Putamen (tissue), 1 donor: ENCODE results near the gene IL1A.

Source experiments
- DNase-seq: peaks from one replicate; pipeline ENCODE4 v3.0.0-alpha.2; 2016; ENCODE audit warnings: low spot score

The IL1A gene

GRCh38 chr2:112792419-112792818 is 8.1 kb upstream of the IL1A start:
- no peak for DNase-seq

DNA sequence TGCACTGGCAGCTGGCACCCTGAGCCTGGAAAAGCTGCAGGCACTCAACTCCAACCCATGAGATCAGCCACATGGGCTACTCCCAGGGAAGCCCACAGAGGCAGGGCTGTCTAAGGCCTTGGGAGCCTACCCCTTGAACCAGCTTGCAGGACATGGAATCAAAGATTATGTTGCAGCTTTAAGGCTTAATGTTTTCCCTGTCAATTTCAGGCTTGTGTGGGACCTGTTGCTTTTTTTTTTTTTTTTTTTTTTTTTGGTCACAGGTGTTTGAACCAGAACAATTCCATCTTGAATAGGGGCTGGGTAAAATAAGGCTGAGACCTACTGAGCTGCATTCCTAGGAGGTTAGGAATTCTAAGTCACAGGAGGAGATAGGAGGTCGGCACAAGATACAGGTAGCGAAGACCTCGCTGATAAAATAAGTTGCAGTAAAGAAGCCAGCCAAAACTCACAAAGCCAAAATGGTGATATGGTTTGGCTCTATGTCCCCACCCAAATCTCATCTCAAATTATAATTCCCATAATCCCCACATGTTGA is 7.5 kb upstream of the IL1A start:
- DNase-seq = no peak

- no peak for DNase-seq
Measured at GRCh38 chr2:112791019-112791418, 6.7 kb upstream of the IL1A start.

- no peak for DNase-seq
Measured at GRCh38 chr2:112790305-112790704, 6.0 kb upstream of the IL1A start.

- no peak for DNase-seq
Measured at GRCh38 chr2:112789186-112789585, 4.9 kb upstream of the IL1A start.

DNA sequence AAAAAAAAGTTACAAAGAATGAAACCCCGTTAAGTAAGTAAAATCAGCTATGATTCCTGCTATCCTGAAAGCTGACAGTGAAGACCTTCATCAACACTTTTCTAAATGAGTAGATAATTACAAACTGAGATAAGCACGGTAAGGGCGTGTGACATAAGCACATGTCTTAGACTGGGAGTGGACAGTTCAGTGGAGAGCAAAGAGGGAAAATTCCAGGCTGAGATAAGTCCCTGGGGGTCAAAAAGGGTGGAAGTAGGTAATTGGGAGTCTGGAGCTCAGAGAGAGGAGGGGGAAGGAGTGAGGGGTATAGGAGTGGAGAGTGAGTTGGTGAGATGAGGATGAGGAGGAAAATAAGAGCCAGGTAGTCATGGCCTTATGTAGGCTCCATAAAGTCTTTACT is 4.4 kb upstream of the IL1A start:
- DNase-seq = no peak

- DNase-seq = no peak
Measured at GRCh38 chr2:112787729-112788393, 3.6 kb upstream of the IL1A start.

DNA sequence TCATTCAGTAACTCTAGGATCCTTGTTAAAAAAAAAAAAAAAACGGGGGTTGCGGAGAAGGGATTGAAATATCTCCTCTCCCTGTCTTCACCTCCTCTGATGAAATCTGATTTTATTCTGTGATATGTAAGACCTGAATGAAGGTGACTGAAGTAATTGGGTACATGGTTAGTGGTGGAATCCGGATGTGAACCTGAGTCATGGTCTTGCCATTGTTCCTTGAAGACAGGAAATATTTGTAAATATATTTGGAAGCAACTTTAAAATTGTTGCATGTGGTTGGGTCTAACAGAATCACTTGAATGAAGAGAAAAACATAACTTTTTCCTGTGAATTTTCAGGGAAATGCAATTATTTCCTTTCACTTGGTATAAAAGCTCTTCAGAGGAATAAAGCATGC is 3.0 kb upstream of the IL1A start:
- no peak for DNase-seq

- no peak for DNase-seq
Measured at GRCh38 chr2:112783187-112783714, 1.0 kb downstream of the IL1A start.

- DNase-seq = no peak
Measured at GRCh38 chr2:112782234-112782799, 2.0 kb downstream of the IL1A start.

- no peak for DNase-seq
Measured at GRCh38 chr2:112779598-112779997, 4.7 kb downstream of the IL1A start.

DNA sequence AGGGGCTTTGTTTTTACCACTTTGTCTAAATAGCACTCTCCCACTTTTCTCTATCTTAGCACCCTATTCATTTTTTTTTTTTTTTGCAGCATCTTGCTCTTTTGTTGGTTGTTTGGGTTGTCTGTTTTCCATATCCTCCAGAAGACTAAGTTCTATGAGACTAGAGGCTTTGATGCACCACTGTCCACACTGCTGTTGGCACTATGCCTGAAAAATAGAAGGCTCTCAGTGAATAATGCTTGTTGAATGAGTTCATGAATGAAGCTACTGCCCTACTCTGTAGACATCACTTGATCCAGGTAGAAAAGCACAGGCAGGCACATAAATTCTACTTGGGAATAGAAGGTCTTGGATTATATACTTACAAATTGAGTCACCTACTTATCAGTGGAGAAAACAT is 7.3 kb downstream of the IL1A start:
- DNase-seq = no peak

DNA sequence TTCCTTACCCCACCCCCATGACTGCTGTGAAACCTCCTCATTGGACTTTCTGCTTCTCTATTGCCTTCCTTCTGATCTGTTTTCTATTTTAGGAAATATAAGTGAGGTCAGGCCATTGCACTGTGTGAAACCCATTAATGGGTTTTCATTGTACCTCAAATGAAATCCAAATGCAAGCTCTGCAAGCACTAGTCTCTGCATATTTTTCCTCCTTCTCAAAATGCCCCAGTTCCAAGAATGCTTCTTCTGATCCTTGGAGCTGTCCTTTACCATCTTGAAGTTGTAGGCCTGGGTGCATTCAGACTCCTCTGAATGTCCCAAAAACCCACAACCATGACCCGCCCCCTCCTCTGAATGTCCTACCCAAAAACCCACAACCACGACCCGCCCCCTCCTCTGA is 8.2 kb downstream of the IL1A start:
- DNase-seq = no peak

DNA sequence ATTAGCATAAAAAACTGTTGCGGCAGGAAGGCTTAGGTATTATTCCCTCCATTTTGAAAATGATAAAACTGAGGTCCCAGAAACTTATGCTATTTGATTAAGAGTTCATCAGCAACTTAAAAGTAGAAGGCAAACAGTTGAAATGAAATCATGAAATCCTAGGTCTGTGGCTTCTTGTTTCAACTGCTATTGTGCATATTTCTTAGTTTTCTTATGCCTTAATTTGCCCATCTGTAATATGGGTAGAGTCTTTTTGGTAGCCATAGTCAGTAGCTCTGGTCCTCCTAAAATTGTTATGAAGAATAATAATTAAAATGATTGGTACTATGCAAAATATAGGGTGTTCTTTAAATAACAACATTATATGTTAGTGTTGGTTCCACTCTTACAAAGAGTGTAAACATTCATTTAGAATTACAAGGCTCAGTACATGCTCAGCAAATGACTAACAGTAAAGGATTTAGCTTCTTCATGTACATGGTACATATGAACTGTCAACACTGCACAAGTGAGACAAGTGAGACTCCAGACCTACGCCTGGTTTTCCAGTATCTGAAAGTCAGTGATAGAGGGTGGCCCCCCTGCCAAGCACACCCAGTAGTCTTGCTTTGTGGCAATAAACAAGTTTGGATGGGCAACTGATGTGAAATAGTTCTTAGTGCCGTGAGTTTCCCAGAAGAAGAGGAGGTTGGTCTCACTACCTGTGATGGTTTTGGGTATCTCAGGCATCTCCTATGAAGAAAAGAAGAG is 9.6 kb downstream of the IL1A start:
- no peak for DNase-seq

- no peak for DNase-seq
Measured at GRCh38 chr2:112773556-112773955, 10.7 kb downstream of the IL1A start.

DNA sequence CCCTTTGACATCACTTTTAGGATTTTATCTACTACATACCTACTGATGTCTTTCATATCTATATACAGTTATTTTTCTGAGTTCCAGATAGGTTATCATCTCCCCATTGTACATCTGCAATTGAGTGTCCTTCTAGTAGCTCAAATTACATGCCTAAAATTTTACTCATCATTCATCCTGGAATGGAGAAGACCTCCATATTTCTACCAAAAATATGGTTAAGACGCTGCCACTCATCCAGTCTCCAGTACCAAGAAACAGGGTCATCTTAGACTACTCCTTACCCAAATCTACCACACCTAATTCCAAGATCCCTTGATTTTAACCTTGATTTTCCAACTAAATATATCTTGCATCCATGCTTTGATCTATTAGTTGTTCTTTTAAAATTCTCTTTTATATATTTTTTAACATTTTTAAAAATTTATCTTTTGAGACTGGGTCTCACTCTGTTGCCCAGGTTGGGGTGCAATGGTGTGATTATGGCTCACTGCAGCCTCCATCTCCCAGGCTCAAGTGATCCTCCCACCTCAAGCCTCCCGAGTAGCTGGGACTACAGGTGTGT is 11.3 kb downstream of the IL1A start:
- no peak for DNase-seq

DNA sequence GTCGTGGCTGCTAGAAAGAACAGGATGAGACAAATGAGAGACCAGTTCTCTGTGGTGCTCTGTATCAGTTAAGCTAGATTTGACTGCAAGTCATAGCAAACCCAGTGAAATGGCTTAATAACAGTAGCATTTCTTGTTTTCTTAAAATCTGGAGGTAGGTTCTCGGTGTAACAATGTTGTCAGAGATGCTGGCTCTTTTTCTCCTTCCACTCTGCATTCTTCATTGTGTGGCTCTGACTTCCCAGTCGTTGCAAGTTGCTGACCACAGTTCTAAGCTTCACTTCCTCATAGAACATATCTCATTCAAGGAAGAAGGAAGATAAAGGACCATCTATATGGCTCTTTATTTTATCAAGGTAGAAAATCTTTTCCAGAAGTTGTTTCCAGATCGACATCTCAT is 12.0 kb downstream of the IL1A start:
- DNase-seq = no peak

DNA sequence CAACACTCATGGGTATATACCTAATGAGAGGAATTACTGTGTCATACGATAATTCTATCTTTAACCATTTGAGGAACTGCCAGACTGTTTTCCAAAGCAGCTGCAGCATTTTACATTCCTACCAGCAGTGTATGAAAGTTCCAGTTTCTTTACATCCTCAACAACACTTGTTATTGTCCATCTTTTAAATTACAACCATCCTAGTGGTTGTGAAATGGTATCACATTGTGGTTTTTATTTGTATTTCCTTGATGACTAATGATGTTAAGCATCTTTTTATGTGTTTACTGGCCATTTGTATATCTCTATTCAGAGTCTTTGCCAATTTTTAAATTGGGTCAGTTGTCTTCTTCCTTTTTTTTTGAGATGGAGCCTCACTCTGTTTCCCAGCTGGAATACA is 15.9 kb downstream of the IL1A start:
- DNase-seq = no peak

DNA sequence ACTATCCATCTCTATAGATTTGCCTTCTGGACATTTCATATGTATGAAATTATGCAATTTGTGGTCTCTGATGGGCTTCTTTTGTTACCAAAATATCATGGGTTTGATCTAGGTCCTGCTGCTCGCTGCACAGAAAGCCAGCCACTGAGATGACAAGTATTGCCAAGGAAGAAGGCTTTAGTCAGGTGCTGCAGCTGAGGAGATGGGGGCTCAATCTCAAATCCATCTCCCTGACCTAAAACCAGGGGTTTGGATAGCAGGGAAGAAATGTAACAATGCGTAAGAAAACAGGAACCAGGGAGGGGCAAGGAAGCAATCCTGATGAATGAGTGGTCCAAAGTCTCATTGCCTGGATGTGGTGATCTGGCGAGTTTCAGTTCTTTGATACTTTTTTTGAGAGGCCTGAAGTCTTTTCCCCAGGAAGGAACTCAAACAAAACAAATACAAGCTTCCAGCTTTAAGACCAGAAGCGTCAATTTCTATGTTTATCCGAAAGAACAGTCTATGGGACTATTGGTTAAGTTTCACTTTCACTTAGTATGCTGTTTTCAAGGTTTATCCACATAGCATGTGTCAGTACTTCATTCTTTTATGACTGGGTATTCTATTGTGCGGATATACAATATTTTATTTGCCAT is 16.5 kb downstream of the IL1A start:
- DNase-seq = no peak

GRCh38 chr2:112765251-112765650 is 19.0 kb downstream of the IL1A start:
- DNase-seq = no peak

DNA sequence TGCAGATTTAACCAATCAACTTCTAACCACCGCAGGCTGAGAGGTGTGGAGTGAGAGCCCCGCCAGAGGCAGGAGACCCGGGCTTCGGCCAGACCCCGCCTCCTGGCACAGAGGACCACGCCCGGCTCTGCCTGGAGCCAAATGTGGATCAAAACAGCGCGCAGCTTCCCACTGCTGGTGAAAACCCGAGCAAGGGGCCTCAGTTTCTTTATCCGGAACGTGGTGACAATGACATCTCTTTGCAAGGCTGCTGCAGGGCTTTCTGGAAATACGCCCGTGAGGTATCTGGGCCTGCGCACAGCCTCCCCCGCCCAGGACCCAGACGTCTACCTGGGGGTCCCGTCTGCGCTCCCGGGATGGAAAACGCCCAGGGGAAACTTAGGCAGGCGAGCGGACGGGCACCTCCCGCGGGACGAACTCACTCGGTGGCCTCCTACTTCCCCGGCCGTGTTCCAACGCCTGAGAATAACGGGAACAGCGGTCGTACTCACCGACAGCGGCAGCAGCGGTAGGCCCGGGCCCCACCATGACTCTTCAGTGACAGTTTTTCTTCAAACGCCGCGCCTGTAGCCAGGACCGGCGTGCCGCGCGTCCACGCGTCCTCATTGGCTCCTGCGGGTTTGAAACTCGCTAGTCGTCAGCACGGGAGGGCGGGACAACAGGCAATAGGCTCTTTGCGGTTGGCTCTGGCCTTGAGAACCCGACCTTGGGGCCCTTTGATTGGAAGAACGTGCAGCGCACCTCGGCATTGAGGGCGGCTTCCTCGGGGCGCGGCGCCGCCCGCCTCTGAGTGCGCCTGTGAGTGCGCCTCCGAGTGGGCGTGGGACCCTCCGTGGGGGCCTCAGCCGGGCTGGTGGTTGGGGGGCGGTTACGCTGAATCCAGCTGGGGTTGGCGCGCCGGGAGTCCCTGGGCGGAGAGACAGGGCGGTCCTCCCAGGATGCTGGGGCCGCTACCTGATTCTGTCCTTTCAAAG is 19.9 kb downstream of the IL1A start, which contains the start of gene CKAP2L:
Gene CKAP2L, minus strand, starts transcription at position 539 of the 974 bp plus-strand sequence. Its CDS starts 11 bp downstream, at position 528.
- peak; percentile 96 for DNase-seq
